ENCODE data around the gene CAPN2.

GRCh38 chr1:223824287-223824686, 111.9 kb downstream of the CAPN2 start:
- TF ChIP-seq CTCF (IDR thresholded peaks at IDR 0.05; ENCODE audit: low read depth, low read length) (no peak), POLR2A (IDR thresholded peaks at IDR 0.05; ENCODE audit: extremely low read depth, insufficient read length) (no peak), MAX (IDR thresholded peaks at IDR 0.05; ENCODE audit: low read depth, low read length) (no peak), MYC (IDR thresholded peaks at IDR 0.05; ENCODE audit: low read depth, low read length) (no peak)
